ENCODE data around the gene ECT2L.

GRCh38 chr6:138909511-138909910 lies 113.6 kb downstream of the ECT2L start:
- TF ChIP-seq CTCF (IDR thresholded peaks at IDR 0.05) (no peak), POLR2A (IDR thresholded peaks at IDR 0.05; ENCODE audit: low read depth) (no peak), POLR2AphosphoS5 (IDR thresholded peaks at IDR 0.05) (no peak), EP300 (IDR thresholded peaks at IDR 0.05) (no peak)

All from esophagus muscularis mucosa (tissue), 4 donors.